C4-2B (cell line): ENCODE results near the gene SRSF4.

ENCODE experiments used
- ZFX ChIP-seq: fragments of 450-650 bp; IDR thresholded peaks from 2 replicates; pipeline ENCODE4 v1.6.1; 2017
- TF ChIP-seq, protein P1 (sequence below): fragments of 450-650 bp; conservative IDR thresholded peaks from 2 replicates; pipeline ENCODE4 v1.5.1; 2017; ENCODE audit warnings: mild to moderate bottlenecking

DNA sequence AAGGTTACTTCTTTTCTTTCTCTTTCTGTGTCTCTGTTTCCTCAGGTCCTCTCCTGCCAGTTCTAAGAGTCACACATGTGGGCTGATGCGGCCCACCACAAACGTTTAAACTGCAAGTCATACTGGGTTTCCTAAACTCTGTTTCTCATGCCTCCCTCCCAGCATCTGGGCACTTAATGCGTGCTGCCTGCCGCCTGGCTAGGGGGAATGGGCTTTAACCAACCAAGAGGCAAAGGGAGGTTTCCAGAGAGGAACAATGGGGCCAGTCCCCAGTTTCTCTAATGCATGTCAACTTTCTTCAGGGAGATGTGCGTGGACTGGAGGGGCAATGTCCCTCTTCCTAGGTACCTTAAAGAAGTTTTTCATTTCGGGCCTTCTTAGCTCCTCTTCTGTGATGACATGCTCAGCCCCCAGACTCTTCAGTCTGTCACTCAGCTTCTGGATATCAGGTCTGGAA, 19.9 kb upstream of the SRSF4 start:
- TF ChIP-seq, protein P1, sequence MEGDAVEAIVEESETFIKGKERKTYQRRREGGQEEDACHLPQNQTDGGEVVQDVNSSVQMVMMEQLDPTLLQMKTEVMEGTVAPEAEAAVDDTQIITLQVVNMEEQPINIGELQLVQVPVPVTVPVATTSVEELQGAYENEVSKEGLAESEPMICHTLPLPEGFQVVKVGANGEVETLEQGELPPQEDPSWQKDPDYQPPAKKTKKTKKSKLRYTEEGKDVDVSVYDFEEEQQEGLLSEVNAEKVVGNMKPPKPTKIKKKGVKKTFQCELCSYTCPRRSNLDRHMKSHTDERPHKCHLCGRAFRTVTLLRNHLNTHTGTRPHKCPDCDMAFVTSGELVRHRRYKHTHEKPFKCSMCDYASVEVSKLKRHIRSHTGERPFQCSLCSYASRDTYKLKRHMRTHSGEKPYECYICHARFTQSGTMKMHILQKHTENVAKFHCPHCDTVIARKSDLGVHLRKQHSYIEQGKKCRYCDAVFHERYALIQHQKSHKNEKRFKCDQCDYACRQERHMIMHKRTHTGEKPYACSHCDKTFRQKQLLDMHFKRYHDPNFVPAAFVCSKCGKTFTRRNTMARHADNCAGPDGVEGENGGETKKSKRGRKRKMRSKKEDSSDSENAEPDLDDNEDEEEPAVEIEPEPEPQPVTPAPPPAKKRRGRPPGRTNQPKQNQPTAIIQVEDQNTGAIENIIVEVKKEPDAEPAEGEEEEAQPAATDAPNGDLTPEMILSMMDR, result no peak
- no peak for TF ChIP-seq ZFX
